Activated CD8-positive, alpha-beta memory T cell treated with anti-CD3 and anti-CD28 coated beads for 36 hours (primary cell): ENCODE data around the gene NCSTN. TPM values are rescaled to one million over a fixed set of nuclear protein-coding genes. Genes with fewer than 3 reads are reported as not detected.

Experiments used
- CTCF ChIA-PET: fragments of 350-600 bp; sonication (Branson Sonifier 250); formaldehyde crosslinking; loops from one replicate; lab custom pipeline; 2021; ENCODE audit warnings: antibody characterized with exemption; lab: Charles Lee
- POLR2A ChIA-PET: fragments of 350-600 bp; sonication (Branson Sonifier 250); formaldehyde crosslinking; loops from one replicate; lab custom pipeline; 2021; ENCODE audit warnings: antibody characterized with exemption; lab: Charles Lee
- total RNA-seq, 2 experiments: library from RNA; stranded (reverse); gene quantifications; one replicate each; pipeline ENCODE4 v1.2.3, GENCODE V29; 2021

The NCSTN gene
- total RNA-seq, 2 experiments from 2014 or later: 58.0 to 58.4 TPM

DNA sequence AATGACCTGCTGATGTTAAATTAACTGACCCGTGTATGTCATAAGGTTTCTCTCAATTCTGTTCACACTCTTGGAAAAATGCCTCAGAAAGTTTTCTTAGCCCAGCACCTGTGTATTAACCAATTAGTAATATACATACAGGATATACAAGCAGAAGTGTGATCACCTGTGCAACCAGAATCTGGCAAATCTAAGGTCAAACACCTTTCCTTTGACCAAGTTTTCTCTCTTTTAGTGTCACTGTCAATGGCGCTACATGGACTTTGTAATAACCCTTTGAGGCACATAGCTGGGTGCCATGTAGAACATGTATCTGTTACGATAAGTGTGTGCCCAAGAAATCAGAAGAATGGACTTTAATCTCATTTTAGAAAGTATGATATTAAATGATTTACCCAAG, 1.1 kb downstream of the NCSTN start:
- CTCF ChIA-PET: interaction anchor here (0.6 to 1.3 kb wide), 4 partner anchors 10 to 33 kb away, joined by 3 to 5 read pairs (median 3); no protein-coding TSS in a partner anchor
- POLR2A ChIA-PET: interaction anchor here (0.6 kb wide), 1 partner anchor 273 kb away, joined by 4 read pairs; no protein-coding TSS in a partner anchor

GRCh38 chr1:160344936-160345335, 1.8 kb downstream of the NCSTN start:
- POLR2A ChIA-PET: no interaction called here
- CTCF ChIA-PET: interaction anchor here (0.6 to 1.3 kb wide), 5 partner anchors 9 to 439 kb away, joined by 3 read pairs; no protein-coding TSS in a partner anchor

GRCh38 chr1:160346463-160346862, 3.3 kb downstream of the NCSTN start:
- ChIA-PET POLR2A (interaction anchor here (0.7 kb wide), 1 partner anchor 297 kb away, joined by 6 read pairs; no protein-coding TSS in a partner anchor), CTCF (no interaction called here)

DNA sequence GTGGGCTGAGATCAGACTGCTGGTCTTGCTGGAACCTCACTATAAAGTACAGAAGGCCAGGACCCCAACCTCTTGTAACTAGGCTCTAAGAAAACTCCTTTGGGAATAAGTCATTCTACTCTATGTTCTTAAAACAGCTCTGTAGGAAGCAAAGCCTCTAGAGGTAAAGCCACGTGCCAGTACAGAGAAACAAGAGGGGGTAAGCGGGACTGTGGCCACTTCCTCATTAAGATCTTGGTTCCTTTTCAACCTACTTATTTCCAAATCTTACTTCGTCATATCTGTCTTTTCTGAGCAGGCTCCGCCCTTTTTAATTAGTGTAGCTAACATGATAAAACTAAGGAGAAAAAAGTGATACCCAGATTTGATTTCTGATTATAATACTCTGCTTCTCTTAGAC, 3.8 kb downstream of the NCSTN start:
- ChIA-PET POLR2A (no interaction called here), CTCF (no interaction called here)

DNA sequence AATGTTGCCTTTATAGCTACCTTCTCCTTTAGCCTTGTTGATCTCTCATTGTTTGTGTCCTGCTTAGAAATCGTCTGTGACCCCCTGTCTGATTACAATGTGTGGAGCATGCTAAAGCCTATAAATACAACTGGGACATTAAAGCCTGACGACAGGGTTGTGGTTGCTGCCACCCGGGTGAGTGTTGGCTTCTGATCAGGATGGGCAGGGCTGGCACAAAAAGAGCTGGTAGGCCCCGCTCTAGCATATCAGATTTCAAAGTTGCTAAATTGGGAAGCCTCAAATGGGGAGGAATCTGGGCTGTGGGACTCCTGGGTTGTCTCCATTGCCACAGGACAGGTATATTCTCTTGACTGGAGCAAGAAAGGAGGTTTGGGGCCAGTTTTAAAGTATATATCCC, 8.4 kb downstream of the NCSTN start:
- ChIA-PET POLR2A (no interaction called here), CTCF (interaction anchor here (1.0 to 5.4 kb wide), 2 partner anchors 25 to 266 kb away, joined by 3 to 18 read pairs; no protein-coding TSS in a partner anchor)

DNA sequence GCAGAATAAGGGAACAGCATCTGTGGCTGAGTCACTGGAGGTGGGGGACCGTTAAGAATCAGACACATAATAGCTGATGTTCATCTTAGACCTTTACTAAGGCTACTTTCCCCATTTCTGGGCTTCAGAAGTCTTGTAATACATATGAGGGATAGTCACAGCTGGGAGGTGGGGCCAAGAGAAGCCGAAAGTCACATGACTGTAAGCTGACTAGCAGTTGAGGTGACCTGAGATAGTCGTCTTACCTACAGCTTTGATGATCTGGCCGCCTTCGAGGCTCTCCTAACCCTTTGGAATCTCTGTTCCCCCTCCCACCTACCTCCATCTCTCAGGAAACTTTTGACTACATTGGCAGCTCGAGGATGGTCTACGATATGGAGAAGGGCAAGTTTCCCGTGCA, 9.4 kb downstream of the NCSTN start:
- POLR2A ChIA-PET: interaction anchor here (0.7 kb wide), 1 partner anchor 29 kb away, joined by 6 read pairs; no protein-coding TSS in a partner anchor
- CTCF ChIA-PET: interaction anchor here (0.9 to 5.4 kb wide), 3 partner anchors 22 to 267 kb away, joined by 3 to 18 read pairs (median 3); no protein-coding TSS in a partner anchor

- CTCF ChIA-PET: interaction anchor here (0.9 to 5.4 kb wide), 5 partner anchors 9 to 55 kb away, joined by 3 to 18 read pairs (median 4); no protein-coding TSS in a partner anchor
- POLR2A ChIA-PET: no interaction called here
Observed at GRCh38 chr1:160353223-160353622, 10.0 kb downstream of the NCSTN start.

GRCh38 chr1:160354388-160354985, 11.3 kb downstream of the NCSTN start:
- ChIA-PET POLR2A (no interaction called here), CTCF (interaction anchor here (0.6 to 5.4 kb wide), 7 partner anchors 10 to 54 kb away, joined by 3 to 18 read pairs (median 4); no protein-coding TSS in a partner anchor)

GRCh38 chr1:160357286-160358002, 14.3 kb downstream of the NCSTN start:
- ChIA-PET POLR2A (no interaction called here), CTCF (interaction anchor here (1.2 to 1.6 kb wide), 2 partner anchors 13 to 66 kb away, joined by 3 read pairs; no protein-coding TSS in a partner anchor)

GRCh38 chr1:160358073-160358472, 14.9 kb downstream of the NCSTN start:
- CTCF ChIA-PET: interaction anchor here (1.6 kb wide), 1 partner anchor 67 kb away, joined by 3 read pairs; no protein-coding TSS in a partner anchor
- POLR2A ChIA-PET: no interaction called here

GRCh38 chr1:160359559-160360226, 16.5 kb downstream of the NCSTN start:
- ChIA-PET CTCF (interaction anchor here (1.3 kb wide), 1 partner anchor 11 kb away, joined by 3 read pairs; no protein-coding TSS in a partner anchor), POLR2A (no interaction called here)

DNA sequence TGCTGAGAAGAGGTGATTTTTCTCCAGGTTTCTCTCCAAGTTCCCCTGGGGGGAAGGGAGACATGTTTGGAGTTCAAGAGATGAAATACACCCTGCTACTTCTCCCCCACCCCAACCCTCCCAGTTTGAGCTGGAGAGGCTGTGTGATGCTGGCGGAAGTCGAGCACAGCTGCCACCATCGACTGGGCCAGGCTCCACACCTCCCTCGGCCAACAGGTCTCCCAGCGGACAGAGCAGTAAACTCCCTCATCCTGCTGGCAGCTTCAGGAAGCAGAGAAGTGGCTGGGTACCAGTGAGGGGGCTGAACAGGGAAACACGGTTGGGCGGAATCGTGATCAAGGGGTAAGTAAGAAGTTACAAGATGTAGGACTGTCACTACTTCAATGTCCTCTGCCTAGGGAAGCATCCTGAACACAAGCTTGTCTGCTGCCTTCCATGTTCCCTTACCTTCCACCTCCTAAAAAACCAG, 17.1 kb downstream of the NCSTN start:
- POLR2A ChIA-PET: no interaction called here
- CTCF ChIA-PET: interaction anchor here (1.3 kb wide), 1 partner anchor 12 kb away, joined by 3 read pairs; no protein-coding TSS in a partner anchor

DNA sequence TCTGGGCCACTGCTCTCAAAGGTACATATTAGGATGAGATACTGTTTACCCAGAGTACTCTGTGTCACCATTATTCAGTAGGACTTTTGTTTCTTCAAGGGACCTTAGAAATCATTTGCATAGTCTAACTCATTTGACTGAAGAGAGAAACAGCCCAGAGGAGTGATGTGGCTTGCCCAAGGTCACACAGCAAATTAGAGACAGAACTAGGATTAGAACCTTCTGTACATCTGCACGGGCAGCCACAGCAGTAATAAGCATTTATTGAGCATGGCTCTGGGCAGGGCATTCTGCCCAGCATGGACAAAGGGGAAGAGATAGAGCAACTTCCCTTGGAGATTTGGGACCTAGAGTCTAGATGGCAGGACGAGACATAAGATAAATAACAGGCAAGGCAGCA, 18.0 kb downstream of the NCSTN start:
- ChIA-PET POLR2A (no interaction called here), CTCF (interaction anchor here (0.8 to 1.3 kb wide), 2 partner anchors 13 to 16 kb away, joined by 3 read pairs; no protein-coding TSS in a partner anchor)

- POLR2A ChIA-PET: interaction anchor here (0.6 kb wide), 1 partner anchor 78 kb away, joined by 3 read pairs; no protein-coding TSS in a partner anchor
- CTCF ChIA-PET: interaction anchor here (0.8 to 2.1 kb wide), 2 partner anchors 15 to 169 kb away, joined by 4 read pairs; no protein-coding TSS in a partner anchor
Observed at GRCh38 chr1:160361814-160362167, 18.6 kb downstream of the NCSTN start.

DNA sequence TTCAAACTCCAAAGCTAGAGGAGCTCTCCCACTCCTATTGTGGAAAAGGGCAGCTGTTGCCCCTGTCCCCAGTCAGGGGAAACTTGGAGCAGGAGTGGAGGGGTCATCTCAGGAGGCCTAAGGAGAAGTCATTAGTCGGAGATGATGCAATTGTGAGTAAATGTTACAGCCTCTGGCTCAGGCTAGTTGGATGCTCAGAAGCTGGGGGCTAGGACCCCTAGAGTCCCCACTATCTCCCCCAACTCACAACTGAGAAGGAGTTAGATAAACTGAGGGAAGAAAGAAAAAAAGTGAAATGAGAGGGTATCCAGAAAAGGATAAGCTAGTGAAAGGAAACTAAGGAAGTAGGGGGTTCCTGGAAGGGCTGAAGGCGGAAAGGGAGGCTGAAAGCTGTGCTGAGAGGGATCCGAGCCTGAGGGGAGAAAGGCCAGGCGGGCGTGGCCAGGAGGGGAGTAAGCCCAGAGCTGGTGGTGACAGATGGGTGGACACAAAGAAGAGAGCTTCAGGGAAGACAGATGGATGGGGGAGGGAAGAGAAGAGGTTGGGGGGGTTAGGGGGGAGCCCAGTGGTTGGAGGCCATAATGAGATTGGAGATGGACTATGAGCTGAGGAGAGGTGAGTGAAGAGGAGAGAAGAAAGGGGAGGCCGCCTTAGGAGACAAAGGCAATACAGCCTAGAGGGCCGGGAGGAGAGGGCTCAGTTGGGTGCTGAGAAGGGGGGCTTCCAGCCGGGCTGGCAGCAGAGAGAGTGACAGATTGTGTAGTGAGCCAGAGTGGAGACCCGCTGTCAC, 19.2 kb downstream of the NCSTN start:
- ChIA-PET POLR2A (interaction anchor here (0.6 kb wide), 1 partner anchor 79 kb away, joined by 3 read pairs; no protein-coding TSS in a partner anchor), CTCF (interaction anchor here (0.8 to 2.1 kb wide), 3 partner anchors 14 to 169 kb away, joined by 4 read pairs; no protein-coding TSS in a partner anchor)

- CTCF ChIA-PET: interaction anchor here (1.6 to 2.1 kb wide), 2 partner anchors 13 to 72 kb away, joined by 4 read pairs; no protein-coding TSS in a partner anchor
- POLR2A ChIA-PET: no interaction called here
Observed at GRCh38 chr1:160363010-160363409, 19.8 kb downstream of the NCSTN start.

- CTCF ChIA-PET: interaction anchor here (0.7 to 2.1 kb wide), 2 partner anchors 12 to 36 kb away, joined by 3 to 4 read pairs; no protein-coding TSS in a partner anchor
- POLR2A ChIA-PET: interaction anchor here (0.6 kb wide), 1 partner anchor 33 kb away, joined by 3 read pairs; no protein-coding TSS in a partner anchor
Observed at GRCh38 chr1:160363951-160364735, 21.0 kb downstream of the NCSTN start.
